ENCODE data around the gene GPS2.

Gene GPS2

DNA sequence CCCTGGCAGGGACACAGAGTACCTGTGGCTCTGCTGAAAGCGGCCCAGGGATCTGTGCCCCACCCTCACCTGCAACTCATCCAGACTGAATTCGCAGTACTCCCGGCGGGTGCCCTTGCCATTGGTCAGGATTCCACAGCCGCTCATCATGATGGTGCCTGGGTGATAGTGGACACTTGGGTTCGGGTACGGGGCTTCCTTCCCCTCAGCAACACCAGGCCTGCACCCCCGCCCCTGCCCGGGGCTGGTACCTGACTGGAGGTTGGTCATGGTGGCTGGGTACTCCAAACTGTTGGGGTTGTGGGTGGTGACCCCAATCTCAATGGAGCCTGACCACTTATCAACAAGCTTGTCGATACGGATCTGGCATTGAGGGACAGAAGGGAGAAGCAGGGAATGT, 11.0 kb upstream of the GPS2 start:
- no peaks in the 10 kb centered on the region for H3K9me3 ChIP-seq (ENCODE audit: insufficient read depth, low read length)
- H3K4me2 ChIP-seq (ENCODE audit: low read length): no peak overlapping the region
- H4K20me1 ChIP-seq (ENCODE audit: insufficient read depth, low read length): no peaks in the 10 kb centered on the region
- peaks cover 17% of the 10 kb centered on the region for H3K36me3 ChIP-seq (replicated peaks; ENCODE audit: low read depth, low read length)
- H3K79me2 ChIP-seq (ENCODE audit: low read length): peaks cover 16% of the 10 kb centered on the region
- H3K4me1 ChIP-seq (ENCODE audit: low read length): peaks cover 16% of the 10 kb centered on the region
- no peak overlapping the region for H3K9ac ChIP-seq (ENCODE audit: low read length)
- H3K27ac ChIP-seq (ENCODE audit: low read length): no peak overlapping the region
- no peak overlapping the region for H2AFZ ChIP-seq (ENCODE audit: low read depth, low read length)
- TF ChIP-seq, protein P1, sequence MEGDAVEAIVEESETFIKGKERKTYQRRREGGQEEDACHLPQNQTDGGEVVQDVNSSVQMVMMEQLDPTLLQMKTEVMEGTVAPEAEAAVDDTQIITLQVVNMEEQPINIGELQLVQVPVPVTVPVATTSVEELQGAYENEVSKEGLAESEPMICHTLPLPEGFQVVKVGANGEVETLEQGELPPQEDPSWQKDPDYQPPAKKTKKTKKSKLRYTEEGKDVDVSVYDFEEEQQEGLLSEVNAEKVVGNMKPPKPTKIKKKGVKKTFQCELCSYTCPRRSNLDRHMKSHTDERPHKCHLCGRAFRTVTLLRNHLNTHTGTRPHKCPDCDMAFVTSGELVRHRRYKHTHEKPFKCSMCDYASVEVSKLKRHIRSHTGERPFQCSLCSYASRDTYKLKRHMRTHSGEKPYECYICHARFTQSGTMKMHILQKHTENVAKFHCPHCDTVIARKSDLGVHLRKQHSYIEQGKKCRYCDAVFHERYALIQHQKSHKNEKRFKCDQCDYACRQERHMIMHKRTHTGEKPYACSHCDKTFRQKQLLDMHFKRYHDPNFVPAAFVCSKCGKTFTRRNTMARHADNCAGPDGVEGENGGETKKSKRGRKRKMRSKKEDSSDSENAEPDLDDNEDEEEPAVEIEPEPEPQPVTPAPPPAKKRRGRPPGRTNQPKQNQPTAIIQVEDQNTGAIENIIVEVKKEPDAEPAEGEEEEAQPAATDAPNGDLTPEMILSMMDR (IDR thresholded peaks at IDR 0.05; ENCODE audit: low read depth, low read length): no peak
- no peak for TF ChIP-seq EZH2phosphoT487 (IDR thresholded peaks at IDR 0.05; ENCODE audit: low read depth)
- H3K27me3 ChIP-seq (ENCODE audit: low read depth, low read length): no peaks in the 10 kb centered on the region
- no peak overlapping the region for H3K4me3 ChIP-seq (ENCODE audit: low read length)

DNA sequence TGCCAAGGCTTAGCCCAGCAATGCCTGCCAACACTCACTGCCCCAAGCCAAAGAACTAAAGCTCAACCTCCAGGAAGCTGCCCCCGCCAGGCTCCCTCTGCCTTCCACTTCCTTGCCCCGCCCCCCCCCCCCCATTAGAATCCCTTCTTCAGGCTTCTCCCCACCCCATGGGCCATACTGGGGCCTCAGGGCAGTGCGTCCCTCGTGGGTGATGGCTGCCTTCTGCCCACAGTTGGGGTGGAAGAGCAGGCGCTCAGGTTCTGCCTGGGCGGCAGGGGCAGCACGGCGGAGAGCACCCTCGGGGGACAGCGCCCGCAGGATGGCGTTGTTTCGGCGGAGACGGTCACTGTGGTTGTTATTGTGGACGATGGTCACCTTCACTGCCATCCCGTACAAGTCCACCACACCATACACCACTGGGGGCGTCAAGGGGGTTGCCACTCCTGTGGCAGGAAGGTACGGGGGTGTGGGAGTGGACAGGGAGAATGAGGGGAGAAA, 9.9 kb upstream of the GPS2 start:
- H3K36me3 ChIP-seq (replicated peaks; ENCODE audit: low read depth, low read length): peaks cover 17% of the 10 kb centered on the region
- H3K27me3 ChIP-seq (ENCODE audit: low read depth, low read length): no peaks in the 10 kb centered on the region
- no peaks in the 10 kb centered on the region for H3K9me3 ChIP-seq (ENCODE audit: insufficient read depth, low read length)
- peaks cover 16% of the 10 kb centered on the region for H3K79me2 ChIP-seq (ENCODE audit: low read length)
- H3K4me3 ChIP-seq (ENCODE audit: low read length): no peak overlapping the region
- H4K20me1 ChIP-seq (ENCODE audit: insufficient read depth, low read length): no peaks in the 10 kb centered on the region
- peaks cover 8% of the 10 kb centered on the region for H3K4me1 ChIP-seq (ENCODE audit: low read length)
- H3K9ac ChIP-seq (ENCODE audit: low read length): no peak overlapping the region
- no peak overlapping the region for H2AFZ ChIP-seq (ENCODE audit: low read depth, low read length)
- H3K4me2 ChIP-seq (ENCODE audit: low read length): no peak overlapping the region
- H3K27ac ChIP-seq (ENCODE audit: low read length): no peak overlapping the region
- no peak for TF ChIP-seq EZH2phosphoT487 (IDR thresholded peaks at IDR 0.05; ENCODE audit: low read depth)
- TF ChIP-seq, protein P1 (IDR thresholded peaks at IDR 0.05; ENCODE audit: low read depth, low read length): no peak

DNA sequence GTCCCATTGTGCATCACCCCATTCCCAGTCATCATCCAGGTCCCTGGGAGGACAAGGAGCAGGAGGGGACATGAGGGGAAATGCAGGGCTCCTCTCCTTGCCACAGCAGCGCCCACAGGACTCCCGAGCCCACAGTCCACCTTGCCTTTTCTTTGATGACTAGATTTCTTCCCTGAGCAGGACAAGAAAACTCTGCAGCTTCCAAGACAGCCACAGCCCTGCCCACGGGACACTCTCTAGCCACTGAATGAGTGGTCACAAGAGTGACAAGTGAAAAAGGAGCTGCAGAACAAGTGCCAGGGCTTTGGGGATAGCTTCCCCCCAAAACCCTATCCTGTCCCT, 9.2 kb upstream of the GPS2 start:
- H3K79me2 ChIP-seq (ENCODE audit: low read length): peaks cover 16% of the 10 kb centered on the region
- TF ChIP-seq, protein P1 (IDR thresholded peaks at IDR 0.05; ENCODE audit: low read depth, low read length): no peak; the same call in 1 of the 2 replicates
- TF ChIP-seq EZH2phosphoT487 (IDR thresholded peaks at IDR 0.05; ENCODE audit: low read depth): no peak
- no peak overlapping the region for H3K4me2 ChIP-seq (ENCODE audit: low read length)
- H3K9ac ChIP-seq (ENCODE audit: low read length): no peak overlapping the region
- H3K4me1 ChIP-seq (ENCODE audit: low read length): peaks cover 8% of the 10 kb centered on the region
- H3K36me3 ChIP-seq (replicated peaks; ENCODE audit: low read depth, low read length): peaks cover 17% of the 10 kb centered on the region
- no peak overlapping the region for H3K4me3 ChIP-seq (ENCODE audit: low read length)
- no peaks in the 10 kb centered on the region for H4K20me1 ChIP-seq (ENCODE audit: insufficient read depth, low read length)
- H3K9me3 ChIP-seq (ENCODE audit: insufficient read depth, low read length): no peaks in the 10 kb centered on the region
- H2AFZ ChIP-seq (ENCODE audit: low read depth, low read length): no peak overlapping the region
- H3K27ac ChIP-seq (ENCODE audit: low read length): no peak overlapping the region
- H3K27me3 ChIP-seq (ENCODE audit: low read depth, low read length): no peaks in the 10 kb centered on the region

DNA sequence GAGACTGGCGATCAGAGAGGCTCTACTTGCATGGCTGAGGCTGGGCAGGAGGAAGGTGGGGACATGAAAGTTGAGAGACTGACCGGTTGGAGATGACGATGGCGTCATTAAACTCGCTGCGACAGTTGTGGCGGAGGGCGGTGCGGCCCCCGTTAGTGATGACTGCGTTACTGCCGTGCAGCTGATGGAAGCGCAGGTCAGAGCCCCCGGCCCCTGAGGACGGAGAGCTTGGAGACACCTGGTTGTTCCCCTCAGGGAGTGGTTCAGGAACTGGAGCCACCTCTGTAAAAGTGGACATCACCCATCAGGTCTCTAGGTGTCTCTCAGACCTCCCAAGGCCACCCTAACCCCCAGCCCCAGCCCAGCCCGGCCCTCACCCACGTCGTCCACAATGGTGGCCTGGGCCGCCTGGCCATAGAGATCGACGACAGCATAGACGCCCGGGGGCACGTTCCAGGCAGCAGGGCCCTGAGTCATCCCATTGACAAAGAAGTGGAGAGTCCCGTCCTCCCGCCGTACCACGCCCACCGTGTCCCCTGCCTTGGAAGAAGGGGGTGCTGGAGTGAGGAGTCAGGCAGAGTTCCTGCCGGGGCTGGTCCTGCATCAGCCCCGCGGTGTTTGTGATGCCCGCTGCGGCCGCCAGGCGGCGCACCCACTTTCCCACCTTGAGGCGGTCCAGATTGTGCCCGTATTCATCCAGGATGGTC, 8.7 kb upstream of the GPS2 start:
- Histone ChIP-seq H2AFZ (ENCODE audit: low read depth, low read length) (no peak overlapping the region), H3K27ac (ENCODE audit: low read length) (no peak overlapping the region), H3K4me3 (ENCODE audit: low read length) (no peak overlapping the region), H3K9ac (ENCODE audit: low read length) (no peak overlapping the region), H3K4me2 (ENCODE audit: low read length) (no peak overlapping the region), H3K9me3 (ENCODE audit: insufficient read depth, low read length) (no peaks in the 10 kb centered on the region), H3K36me3 (replicated peaks; ENCODE audit: low read depth, low read length) (peaks cover 17% of the 10 kb centered on the region), H3K27me3 (ENCODE audit: low read depth, low read length) (no peaks in the 10 kb centered on the region), H3K79me2 (ENCODE audit: low read length) (peaks cover 15% of the 10 kb centered on the region), H4K20me1 (ENCODE audit: insufficient read depth, low read length) (no peaks in the 10 kb centered on the region), H3K4me1 (ENCODE audit: low read length) (peaks cover 8% of the 10 kb centered on the region)
- TF ChIP-seq EZH2phosphoT487 (IDR thresholded peaks at IDR 0.05; ENCODE audit: low read depth): no peak
- TF ChIP-seq, protein P1 (IDR thresholded peaks at IDR 0.05; ENCODE audit: low read depth, low read length): peak; percentile 69

Data from OCI-LY3 (cell line).